Left cardiac atrium (tissue), 4 donors: ENCODE measurements around the gene MOCOS. TPM values are rescaled to one million over a fixed set of nuclear protein-coding genes. Genes with fewer than 3 reads are reported as not detected.

Experiments used
- ATAC-seq, 2 donors: fragments of 200-7000 bp; cut with Tn5 transposase; one replicate each; pipeline ENCODE4 v1.9.1; 2020; ENCODE audit warnings: mild to moderate bottlenecking in 2 of 2, moderate library complexity in 2 of 2
- DNase-seq: peaks from one replicate; pipeline ENCODE4 v3.0.0-alpha.2; 2020
- intact Hi-C, 2 donors: fragments of 100-400 bp; cut with DNase I; formaldehyde crosslinking; loops; one replicate each; pipeline versions ENCODE4 v1.14.1 to v1.15.1; 2022 to 2023
- total RNA-seq, 2 donors: library from RNA; stranded (reverse); fragmentation: NEBNext Ultra II Directional; extraction: Animal tissue kit (Norgen Biotek cat#: 25700); gene quantifications; one replicate each; pipeline ENCODE4 v1.2.1, GENCODE V29; 2021
- donor health status: DM: no; HTN: yes; CAD: no.
- donor health status: DM: no; HTN: yes; CAD: no; lungs with severe emphysema.
- donor health status: DM: yes; HTN: yes; CAD: no.
- donor health status: Dilated cardiomyopathy.

MOCOS gene
- total RNA-seq, 2 donors from 2014 or later: 0.97 to 1.4 TPM

- intact Hi-C loops: no loop called here
- DNase-seq (no peak), ATAC-seq (no peak)
Observed at GRCh38 chr18:36250827-36251226, 63.5 kb downstream of the MOCOS start.

GRCh38 chr18:36255072-36255698, 67.9 kb downstream of the MOCOS start:
- DNase-seq (no peak), ATAC-seq (no peak)
- intact Hi-C loops: no loop called here

- ATAC-seq: no peak
- no peak for DNase-seq
- intact Hi-C loops: no loop called here
Observed at GRCh38 chr18:36256094-36256493, 68.8 kb downstream of the MOCOS start.

GRCh38 chr18:36262971-36263370, 75.7 kb downstream of the MOCOS start:
- intact Hi-C loops: no loop called here
- ATAC-seq (no peak), DNase-seq (no peak)

GRCh38 chr18:36264283-36264682, 77.0 kb downstream of the MOCOS start:
- no peak for ATAC-seq
- intact Hi-C loops: no loop called here

GRCh38 chr18:36265015-36265414, 77.7 kb downstream of the MOCOS start:
- DNase-seq (no peak), ATAC-seq (peak in 1 of 2 donors; percentile 52)
- intact Hi-C loops: no loop called here

More at GRCh38 chr18:36264283-36264682, 77.0 kb downstream of the MOCOS start:
- DNase-seq: no peak

- no peak for ATAC-seq
- DNase-seq: no peak
- intact Hi-C loops: no loop called here
Observed at GRCh38 chr18:36269157-36269556, 81.9 kb downstream of the MOCOS start.

- DNase-seq (no peak), ATAC-seq (no peak)
- intact Hi-C loops: loop anchor here in 1 of 2 donors (10.0 kb wide), 1 partner anchor 66 kb away; no protein-coding TSS in a partner anchor
Observed at GRCh38 chr18:36271153-36271552, 83.9 kb downstream of the MOCOS start.

- no peak for ATAC-seq
- DNase-seq: no peak
- intact Hi-C loops: loop anchor here in 1 of 2 donors (10.0 kb wide), 1 partner anchor 69 kb away; no protein-coding TSS in a partner anchor
Observed at GRCh38 chr18:36273347-36273746, 86.0 kb downstream of the MOCOS start.

- ATAC-seq (no peak), DNase-seq (no peak)
- intact Hi-C loops: loop anchor here in 1 of 2 donors (10.0 kb wide), 1 partner anchor 69 kb away; no protein-coding TSS in a partner anchor
Observed at GRCh38 chr18:36274083-36274715, 86.9 kb downstream of the MOCOS start.

- intact Hi-C loops: loop anchor here in 1 of 2 donors (5.0 to 10.0 kb wide), 2 partner anchors 71 to 253 kb away; no protein-coding TSS in a partner anchor
- DNase-seq: no peak
- no peak for ATAC-seq
Observed at GRCh38 chr18:36275561-36275960, 88.3 kb downstream of the MOCOS start.

GRCh38 chr18:36279001-36279400, 91.7 kb downstream of the MOCOS start:
- DNase-seq: no peak
- no peak for ATAC-seq
- intact Hi-C loops: loop anchor here in 1 of 2 donors (5.0 to 10.0 kb wide), 2 partner anchors 74 to 257 kb away; no protein-coding TSS in a partner anchor

- DNase-seq (no peak), ATAC-seq (no peak)
- intact Hi-C loops: loop anchor here (2.0 to 10.0 kb wide), 3 partner anchors 180 to 527 kb away; no protein-coding TSS in a partner anchor
Observed at GRCh38 chr18:36281936-36282335, 94.6 kb downstream of the MOCOS start.

GRCh38 chr18:36283448-36283847, 96.2 kb downstream of the MOCOS start:
- intact Hi-C loops: loop anchor here (2.0 to 10.0 kb wide), 3 partner anchors 181 to 529 kb away; no protein-coding TSS in a partner anchor
- no peak for ATAC-seq
- no peak for DNase-seq

- intact Hi-C loops: loop anchor here (5.0 to 10.0 kb wide), 2 partner anchors 182 to 529 kb away; no protein-coding TSS in a partner anchor
- ATAC-seq (no peak), DNase-seq (no peak)
Observed at GRCh38 chr18:36284268-36284667, 97.0 kb downstream of the MOCOS start.

- no peak for DNase-seq
- intact Hi-C loops: loop anchor here (1.0 to 10.0 kb wide), 3 partner anchors 182 to 530 kb away; no protein-coding TSS in a partner anchor
Observed at GRCh38 chr18:36284671-36285295, 97.5 kb downstream of the MOCOS start.

GRCh38 chr18:36287653-36288052, 100.4 kb downstream of the MOCOS start:
- intact Hi-C loops: loop anchor here in 1 of 2 donors (10.0 kb wide), 1 partner anchor 533 kb away; no protein-coding TSS in a partner anchor
- DNase-seq (no peak), ATAC-seq (no peak)

More at GRCh38 chr18:36284671-36285295, 97.5 kb downstream of the MOCOS start:
- ATAC-seq: peak in 1 of 2 donors; percentile 41

- intact Hi-C loops: loop anchor here in 1 of 2 donors (10.0 kb wide), 1 partner anchor 534 kb away; no protein-coding TSS in a partner anchor
- DNase-seq (no peak), ATAC-seq (no peak)
Observed at GRCh38 chr18:36288689-36289088, 101.4 kb downstream of the MOCOS start.

GRCh38 chr18:36294031-36294430, 106.7 kb downstream of the MOCOS start:
- no peak for ATAC-seq
- intact Hi-C loops: loop anchor here (5.0 to 10.0 kb wide), 2 partner anchors 107 to 281 kb away; partner anchors contain the start of gene MOCOS (in 1 of the 2)

More at GRCh38 chr18:36294031-36294430, 106.7 kb downstream of the MOCOS start:
- DNase-seq: no peak
